GM12865 (cell line): ENCODE data around the gene PLA2G6.
"Not testable (repeated sequence)": the region's sequence is repeated elsewhere in the genome, so short reads cannot be mapped to it uniquely, and the experiment has no call there.

ENCODE experiments used
- DNase-seq: peaks from one replicate; pipeline ENCODE4 v3.0.0; 2010; ENCODE audit warnings: low read depth
- H3K4me3 ChIP-seq: 2 replicates; pipeline ENCODE4 v1.5.1; 2011; ENCODE audit warnings: mild to moderate bottlenecking, low read depth, low read length, control low read depth
- TF ChIP-seq, protein P1 (sequence below): IDR thresholded peaks from 2 replicates; pipeline ENCODE4 v1.5.1; 2011; ENCODE audit warnings: low read length, control low read depth, low read depth, inconsistent platforms; ENCODE audit not compliant: insufficient read depth; ENCODE audit errors: missing control alignments

Gene PLA2G6

DNA sequence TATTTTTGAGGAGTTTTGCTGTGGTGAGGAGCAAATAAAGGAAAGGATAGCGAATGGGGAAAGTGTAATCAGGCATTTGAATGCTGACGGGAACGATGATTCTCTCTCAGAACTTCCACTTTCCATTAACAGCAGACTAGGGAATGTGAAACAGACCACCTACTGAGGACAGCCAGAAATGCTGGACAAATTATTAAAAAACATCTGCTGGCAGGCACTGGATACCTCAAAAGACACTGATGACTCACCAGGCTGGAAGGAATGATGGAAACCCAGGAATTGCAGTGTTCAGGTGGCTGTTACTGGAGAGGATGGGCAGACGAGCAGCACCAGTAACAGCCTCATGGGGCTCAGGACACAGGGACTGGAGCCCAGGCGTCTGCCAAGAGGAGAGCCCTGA lies 33.4 kb downstream of the PLA2G6 start:
- TF ChIP-seq, protein P1, sequence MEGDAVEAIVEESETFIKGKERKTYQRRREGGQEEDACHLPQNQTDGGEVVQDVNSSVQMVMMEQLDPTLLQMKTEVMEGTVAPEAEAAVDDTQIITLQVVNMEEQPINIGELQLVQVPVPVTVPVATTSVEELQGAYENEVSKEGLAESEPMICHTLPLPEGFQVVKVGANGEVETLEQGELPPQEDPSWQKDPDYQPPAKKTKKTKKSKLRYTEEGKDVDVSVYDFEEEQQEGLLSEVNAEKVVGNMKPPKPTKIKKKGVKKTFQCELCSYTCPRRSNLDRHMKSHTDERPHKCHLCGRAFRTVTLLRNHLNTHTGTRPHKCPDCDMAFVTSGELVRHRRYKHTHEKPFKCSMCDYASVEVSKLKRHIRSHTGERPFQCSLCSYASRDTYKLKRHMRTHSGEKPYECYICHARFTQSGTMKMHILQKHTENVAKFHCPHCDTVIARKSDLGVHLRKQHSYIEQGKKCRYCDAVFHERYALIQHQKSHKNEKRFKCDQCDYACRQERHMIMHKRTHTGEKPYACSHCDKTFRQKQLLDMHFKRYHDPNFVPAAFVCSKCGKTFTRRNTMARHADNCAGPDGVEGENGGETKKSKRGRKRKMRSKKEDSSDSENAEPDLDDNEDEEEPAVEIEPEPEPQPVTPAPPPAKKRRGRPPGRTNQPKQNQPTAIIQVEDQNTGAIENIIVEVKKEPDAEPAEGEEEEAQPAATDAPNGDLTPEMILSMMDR = no peak
- H3K4me3 ChIP-seq = no peak overlapping the region
- DNase-seq = no peak

DNA sequence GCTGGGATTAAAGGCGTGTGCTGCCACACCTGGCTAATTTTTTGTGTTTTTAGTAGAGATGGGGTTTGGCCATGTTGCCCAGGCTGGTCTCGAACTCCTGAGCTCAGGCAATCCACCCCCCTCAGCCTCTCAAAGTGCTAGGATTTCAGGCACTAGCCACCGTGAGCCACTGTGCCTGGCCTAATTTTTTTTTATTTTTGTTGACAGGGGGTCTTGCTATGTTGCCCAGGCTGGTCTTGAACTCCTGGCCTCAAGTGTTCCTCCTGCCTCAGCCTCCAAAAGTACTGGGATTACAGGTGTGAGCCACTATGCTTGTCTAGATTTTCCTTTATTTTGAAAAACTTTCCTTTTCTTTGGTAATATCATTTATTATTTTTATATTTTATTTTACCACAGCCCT lies 35.5 kb downstream of the PLA2G6 start:
- not testable (repeated sequence) for DNase-seq

DNA sequence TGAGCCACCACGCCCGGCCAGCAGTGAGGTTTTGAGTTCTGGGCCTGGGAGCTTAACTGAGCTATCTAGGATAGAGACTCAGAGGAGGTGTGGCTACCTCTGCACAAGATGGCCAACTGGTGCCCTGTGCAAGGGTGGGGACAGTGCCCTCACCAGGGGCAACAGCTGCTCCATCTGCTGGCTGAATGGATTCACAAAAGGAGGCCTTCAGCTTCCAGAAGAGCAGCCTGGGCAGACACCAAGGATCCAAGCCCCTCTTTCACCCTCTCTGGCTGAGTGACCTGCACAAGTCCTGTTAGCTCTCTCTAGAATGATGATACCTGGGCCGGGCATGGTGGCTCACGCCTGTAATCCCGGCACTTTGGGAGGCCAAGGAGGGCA lies 37.6 kb downstream of the PLA2G6 start:
- no peak overlapping the region for H3K4me3 ChIP-seq
- no peak for DNase-seq
- TF ChIP-seq, protein P1 = no peak

More for the DNA sequence above, 35.5 kb downstream of the PLA2G6 start:
- H3K4me3 ChIP-seq = not testable (repeated sequence)

DNA sequence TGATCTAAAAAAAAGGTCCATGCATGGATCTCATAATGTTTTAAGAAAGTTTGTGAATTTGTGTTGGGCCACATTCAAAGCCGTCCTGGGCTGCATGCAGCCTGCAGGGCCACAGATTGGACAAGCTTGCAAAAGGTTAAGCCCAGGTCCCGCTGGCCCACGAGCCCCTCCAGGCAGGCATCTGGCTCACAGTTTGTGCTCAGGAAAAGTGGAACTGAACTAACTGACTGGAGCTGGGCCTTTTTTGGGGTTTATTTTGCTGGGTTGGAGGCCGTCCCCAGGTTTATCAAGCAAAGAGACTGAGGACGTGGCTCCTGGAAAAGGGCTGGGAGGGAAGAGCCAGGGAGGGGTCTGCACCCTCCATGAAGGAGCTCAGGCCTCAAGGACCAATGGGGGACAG lies 39.0 kb downstream of the PLA2G6 start:
- TF ChIP-seq, protein P1 = no peak
- no peak for DNase-seq

DNA sequence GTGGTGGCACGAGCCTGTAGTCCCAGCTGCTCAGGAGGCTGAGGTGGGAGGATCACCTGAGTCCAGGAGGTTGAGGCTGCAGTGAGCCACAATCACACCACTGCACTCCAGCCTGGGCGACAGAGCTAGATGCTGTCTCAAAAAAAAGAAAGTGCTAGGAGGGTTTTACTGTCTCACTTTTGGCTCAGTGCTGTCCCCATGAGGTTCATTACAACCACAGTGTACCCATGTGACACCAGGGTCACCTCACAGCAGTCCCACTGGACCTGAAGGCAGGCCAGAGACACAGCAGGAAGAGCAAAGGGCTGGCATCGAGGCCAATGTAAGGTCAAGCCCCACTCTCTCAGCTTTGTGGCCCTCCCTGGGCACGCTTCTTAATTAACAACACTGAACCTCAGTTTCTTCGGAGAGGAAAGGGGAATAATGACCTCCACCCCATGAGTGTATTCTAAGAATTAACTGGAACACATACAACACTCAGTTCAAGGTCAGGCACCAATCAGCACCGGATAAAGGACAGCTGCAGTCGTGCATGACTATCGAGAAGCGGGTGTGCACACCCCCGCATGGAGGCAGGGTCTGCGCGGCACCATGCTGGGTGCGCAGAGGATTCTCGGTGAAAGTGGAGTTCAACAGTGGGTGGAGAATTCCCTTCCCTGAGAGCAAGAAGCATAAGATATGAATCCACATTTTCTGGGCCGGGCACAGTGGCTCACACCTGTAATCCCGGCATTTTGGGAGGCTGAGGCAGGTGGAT lies 40.2 kb downstream of the PLA2G6 start:
- no peak overlapping the region for H3K4me3 ChIP-seq
- no peak for DNase-seq
- TF ChIP-seq, protein P1 = no peak

More for the DNA sequence above, 39.0 kb downstream of the PLA2G6 start:
- no peak overlapping the region for H3K4me3 ChIP-seq

DNA sequence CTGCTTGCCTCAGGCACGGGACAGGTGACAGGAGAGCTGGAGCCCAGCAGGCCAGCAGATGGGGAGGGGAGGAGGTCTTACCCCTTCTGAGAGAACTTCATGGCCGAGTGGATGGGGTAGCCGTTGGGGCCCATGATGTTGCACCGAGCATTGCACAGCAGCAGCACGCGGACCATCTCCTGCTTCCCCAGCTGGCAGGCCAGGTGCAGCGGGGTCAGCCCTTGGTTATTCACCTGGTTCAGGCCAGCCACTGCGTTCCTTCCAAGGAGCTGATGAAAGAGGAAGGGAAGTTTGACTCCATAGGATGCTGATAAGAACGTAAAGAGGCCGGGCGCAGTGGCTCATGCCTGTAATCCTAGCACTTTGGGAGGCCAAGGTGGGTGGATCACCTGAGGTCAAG lies 41.7 kb downstream of the PLA2G6 start:
- H3K4me3 ChIP-seq = no peak overlapping the region
- no peak for DNase-seq
- TF ChIP-seq, protein P1 = no peak

DNA sequence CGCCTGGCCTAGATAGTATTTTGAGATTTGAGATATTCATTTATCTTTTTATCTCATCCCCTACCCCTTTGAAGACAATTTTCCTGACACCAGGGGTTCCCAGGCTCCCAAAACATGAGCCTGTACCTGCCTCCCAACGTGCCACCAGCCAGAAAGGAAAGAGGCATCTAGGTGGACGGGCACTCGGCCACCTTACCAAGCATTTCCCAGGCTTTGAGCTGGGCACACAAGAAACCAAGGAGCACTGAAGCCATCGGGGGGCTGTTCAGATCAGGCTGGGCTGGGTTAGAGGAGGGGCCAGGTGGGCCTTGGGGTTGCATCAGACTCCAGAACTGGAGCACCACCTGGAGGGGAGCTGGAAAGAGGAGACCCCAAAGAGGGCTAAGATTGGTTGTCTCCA lies 42.7 kb downstream of the PLA2G6 start:
- no peak overlapping the region for H3K4me3 ChIP-seq
- TF ChIP-seq, protein P1 = no peak

More for the DNA sequence above, 42.7 kb downstream of the PLA2G6 start:
- DNase-seq = no peak
